H1 (cell line): ENCODE measurements around the gene CDH20. TPM values are rescaled to one million over a fixed set of nuclear protein-coding genes. Genes with fewer than 3 reads are reported as not detected.

Source experiments
- CTCF ChIA-PET: fragments of 300-600 bp; sonication (Branson Sonifier 250); formaldehyde crosslinking; loops from one replicate; lab custom pipeline; 2021; ENCODE audit not compliant: partially characterized antibody; lab: Charles Lee
- POLR2A ChIA-PET: fragments of 300-600 bp; sonication (Branson Sonifier 250); formaldehyde crosslinking; loops from one replicate; lab custom pipeline; 2021; ENCODE audit warnings: inconsistent platforms; ENCODE audit not compliant: partially characterized antibody; lab: Charles Lee
- DNase-seq, 2 experiments: peaks; one replicate each; pipeline versions ENCODE4 v3.0.0 to v3.0.0-alpha.2; 2010 to 2022; ENCODE audit warnings: low spot score in 2 of 2, low read depth in 1 of 2, mixed read lengths in 1 of 2
- FAIRE-seq: peaks from 2 replicates; lab custom pipeline; 2011; peaks lifted over from hg19 to GRCh38; lab: Jason Lieb, UNC
- H2AFZ ChIP-seq: 2 replicates; pipeline ENCODE4 v1.8.1; 2012; ENCODE audit warnings: low read length, inconsistent platforms
- H2AK5ac ChIP-seq: 2 replicates; pipeline ENCODE4 v1.6.1; 2013; ENCODE audit warnings: low read depth, low read length
- H2BK120ac ChIP-seq: replicated peaks from 2 replicates; pipeline ENCODE3; 2013; ENCODE audit warnings: low read depth, low read length, inconsistent platforms
- H2BK12ac ChIP-seq: 2 replicates; pipeline ENCODE4 v1.6.1; 2013; ENCODE audit warnings: low read depth, low read length
- H2BK15ac ChIP-seq: 2 replicates; pipeline ENCODE4 v1.6.1; 2013; ENCODE audit warnings: low read length
- H2BK20ac ChIP-seq: 2 replicates; pipeline ENCODE4 v1.6.1; 2013; ENCODE audit warnings: low read length
- H2BK5ac ChIP-seq: 2 replicates; pipeline ENCODE4 v1.6.1; 2013; ENCODE audit warnings: low read depth, low read length
- H3K14ac ChIP-seq: 2 replicates; pipeline ENCODE4 v1.6.1; 2013; ENCODE audit warnings: inconsistent platforms; ENCODE audit not compliant: insufficient read length
- H3K18ac ChIP-seq: 2 replicates; pipeline ENCODE4 v1.6.1; 2013; ENCODE audit warnings: low read length; ENCODE audit errors: extremely low read depth
- H3K23ac ChIP-seq: 2 replicates; pipeline ENCODE4 v1.6.1; 2013; ENCODE audit warnings: inconsistent platforms; ENCODE audit not compliant: insufficient read length
- H3K23me2 ChIP-seq: 2 replicates; pipeline ENCODE4 v1.6.1; 2013; ENCODE audit warnings: low read depth, low read length
- H3K27ac ChIP-seq: 2 replicates; pipeline ENCODE4 v1.6.1; 2011; ENCODE audit warnings: low read depth, low read length, inconsistent platforms
- H3K27me3 ChIP-seq, 4 experiments: replicated peaks in 1 of 4; 1 replicate in 1 of 4; 2 replicates in 3 of 4; pipeline versions ENCODE4 v1.6.1 to v1.8.1; 2011 to 2013; ENCODE audit warnings: low read length in 3 of 4, mild to moderate bottlenecking in 3 of 4, inconsistent platforms in 2 of 4, mixed read lengths in 2 of 4, moderate library complexity in 1 of 4; ENCODE audit not compliant: control insufficient read depth in 3 of 4, insufficient read depth in 3 of 4; ENCODE audit errors: extremely low read depth in 1 of 4
- H3K36me3 ChIP-seq, 4 experiments: 2 replicates each; pipeline versions ENCODE4 v1.6.1 to v1.8.1; 2011 to 2013; ENCODE audit warnings: mild to moderate bottlenecking in 4 of 4, low read length in 3 of 4, moderate library complexity in 2 of 4, control low read depth in 1 of 4, inconsistent platforms in 1 of 4; ENCODE audit not compliant: insufficient read depth in 4 of 4, control insufficient read depth in 2 of 4
- H3K4ac ChIP-seq: replicated peaks from 2 replicates; pipeline ENCODE3; 2013; ENCODE audit warnings: low read length, low read depth, mixed read lengths, inconsistent platforms; ENCODE audit not compliant: insufficient read length
- H3K4me1 ChIP-seq, 4 experiments: replicated peaks in 1 of 4; 1 replicate in 1 of 4; 2 replicates in 3 of 4; pipeline versions ENCODE4 v1.6.1 to v1.8.1; 2011 to 2013; ENCODE audit warnings: low read length in 3 of 4, inconsistent platforms in 2 of 4, mixed read lengths in 1 of 4; ENCODE audit not compliant: insufficient read depth in 4 of 4, control insufficient read depth in 3 of 4
- H3K4me2 ChIP-seq, 2 experiments: 2 replicates each; pipeline versions ENCODE4 v1.6.1 to v1.8.1; 2011 to 2013; ENCODE audit warnings: low read depth in 2 of 2, low read length in 2 of 2, control low read depth in 1 of 2, inconsistent platforms in 1 of 2, mild to moderate bottlenecking in 1 of 2; ENCODE audit not compliant: insufficient read depth in 1 of 2
- H3K4me3 ChIP-seq, 4 experiments: fragments of 200-600, 300-600 bp in 1 of 4; sonication (generic), shearing (Covaris generic), sonication (Bioruptor Twin) in 1 of 4; 2 replicates each; pipeline versions ENCODE4 v1.5.1 to v1.8.1; 2011 to 2016; ENCODE audit warnings: low read length in 4 of 4, low read depth in 3 of 4, control low read depth in 2 of 4, inconsistent platforms in 2 of 4, mild to moderate bottlenecking in 2 of 4, mixed read lengths in 1 of 4, moderate library complexity in 1 of 4; ENCODE audit not compliant: insufficient read depth in 2 of 4; ENCODE audit errors: extremely low read depth in 1 of 4
- H3K56ac ChIP-seq: replicated peaks from 2 replicates; pipeline ENCODE3; 2013; ENCODE audit warnings: low read depth, mild to moderate bottlenecking, mixed read lengths, low read length, inconsistent platforms; ENCODE audit not compliant: insufficient read length
- H3K79me1 ChIP-seq: 2 replicates; pipeline ENCODE4 v1.6.1; 2013; ENCODE audit warnings: low read depth, low read length, control low read depth
- H3K79me2 ChIP-seq, 2 experiments: 2 replicates each; pipeline versions ENCODE4 v1.6.1 to v1.8.1; 2012 to 2013; ENCODE audit warnings: low read length in 2 of 2, mild to moderate bottlenecking in 2 of 2, inconsistent platforms in 1 of 2; ENCODE audit not compliant: insufficient read depth in 2 of 2, control insufficient read depth in 1 of 2
- H3K9ac ChIP-seq, 4 experiments: replicated peaks in 1 of 4; 1 replicate in 1 of 4; 2 replicates in 3 of 4; pipeline versions ENCODE4 v1.6.1 to v1.8.1; 2011 to 2013; ENCODE audit warnings: low read depth in 3 of 4, low read length in 3 of 4, control low read depth in 2 of 4, mild to moderate bottlenecking in 2 of 4, moderate library complexity in 2 of 4, inconsistent platforms in 1 of 4; ENCODE audit errors: extremely low read depth in 1 of 4
- H3K9me3 ChIP-seq, 2 experiments: 2 replicates each; pipeline versions ENCODE4 v1.6.1 to v1.8.1; 2012 to 2013; ENCODE audit warnings: mild to moderate bottlenecking in 2 of 2, moderate library complexity in 2 of 2, control low read depth in 1 of 2, inconsistent platforms in 1 of 2, low read depth in 1 of 2, low read length in 1 of 2, mixed read lengths in 1 of 2; ENCODE audit not compliant: insufficient read depth in 2 of 2
- H4K20me1 ChIP-seq, 2 experiments: replicated peaks in 1 of 2; 2 replicates each; pipeline versions ENCODE3 to v1.8.1; 2011 to 2013; ENCODE audit warnings: inconsistent platforms in 2 of 2, low read length in 2 of 2, mild to moderate bottlenecking in 1 of 2; ENCODE audit not compliant: insufficient read depth in 2 of 2, control insufficient read depth in 1 of 2
- H4K5ac ChIP-seq: 2 replicates; pipeline ENCODE4 v1.6.1; 2013; ENCODE audit warnings: low read length, low read depth, mixed read lengths, inconsistent platforms; ENCODE audit not compliant: insufficient read length
- H4K8ac ChIP-seq: 2 replicates; pipeline ENCODE4 v1.8.0; 2013; ENCODE audit warnings: mild to moderate bottlenecking, moderate library complexity, low read length, inconsistent platforms; ENCODE audit not compliant: insufficient read depth; ENCODE audit errors: extremely low read depth
- H4K91ac ChIP-seq: replicated peaks from 2 replicates; pipeline ENCODE3; 2013; ENCODE audit warnings: low read length, mixed read lengths, inconsistent platforms; ENCODE audit not compliant: insufficient read length
- RNF2 ChIP-seq: fragments of 200-900, 300-1000 bp; sonication (generic); IDR thresholded peaks from 2 replicates; pipeline ENCODE4 v1.7.1; 2016; ENCODE audit warnings: borderline replicate concordance, low read depth, mild to moderate bottlenecking, antibody characterized with exemption, low read length; ENCODE audit not compliant: poor library complexity, severe bottlenecking; ENCODE audit errors: missing control alignments
- SIX5 ChIP-seq: IDR thresholded peaks from 2 replicates; pipeline ENCODE4 v1.6.1; 2011; ENCODE audit warnings: mild to moderate bottlenecking, low read depth, low read length
- WGBS, 2 experiments: shearing (Covaris generic) in 1 of 2; methylation state at CpG; one replicate each; pipeline versions ENCODE4 v1.1.6 to v1.1.7; 2013 to 2015; ENCODE audit warnings: low lambda C conversion rate in 2 of 2, mixed read lengths in 2 of 2, inconsistent platforms in 1 of 2, low coverage in 1 of 2, missing lambda C conversion rate in 1 of 2; ENCODE audit not compliant: insufficient replicate concordance in 2 of 2, insufficient coverage in 1 of 2, insufficient read length in 1 of 2; ENCODE audit errors: extremely low coverage in 1 of 2, missing lambda C conversion rate in 1 of 2; 5-methylcytosine and 5-hydroxymethylcytosine counted together
- polyA plus RNA-seq, 7 experiments: library from polyadenylated mRNA; depleted of rRNA in 3 of 7; stranded (reverse) in 5 of 7; unstranded in 2 of 7; fragments of >200 nt in 5 of 7; fragments of 200-250 nt in 2 of 7; gene quantifications; 1 replicate in 5 of 7; 2 replicates in 1 of 7; 4 replicates in 1 of 7; pipeline versions ENCODE4 v1.2.1 to v1.2.3, GENCODE V29; 2011 to 2013; ENCODE audit warnings: missing spikeins in 2 of 7, mixed read lengths in 2 of 7
- total RNA-seq: library from RNA; stranded (reverse); fragmentation: NEBNext Ultra II Directional; extraction: Animal tissue kit (Norgen Biotek cat#: 25700); gene quantifications from 2 replicates; pipeline ENCODE4 v1.2.1, GENCODE V29; 2021

CDH20 gene
- total and polyA plus RNA-seq, 2 of the 8 experiments (the other 6 are each of a cell fraction or from before 2014, with no cell fraction given) = 0.07 to 0.12 TPM

GRCh38 chr18:61334491-61334850 is 1.2 kb downstream of the CDH20 start:
- H3K18ac ChIP-seq = no peak overlapping the region
- no peak overlapping the region for H3K9ac ChIP-seq
- no peak overlapping the region for H3K56ac ChIP-seq
- no peak overlapping the region for H2BK5ac ChIP-seq
- DNase-seq (peak in 1 of 2 experiments; percentile 53), FAIRE-seq (no peak)
- no peak overlapping the region for H2BK120ac ChIP-seq
- peak overlapping the region; percentile 96 for H2AFZ ChIP-seq
- H3K4me2 ChIP-seq = peak overlapping the region; percentile 74 to 96
- TF ChIP-seq SIX5 = no peak
- TF ChIP-seq RNF2 = peak; percentile 5
- no peak overlapping the region for H2BK12ac ChIP-seq
- 11% methylated on average over 13 of the region's 13 CpGs; no CpG with 5 or more reads in 1 of the 2 experiments for WGBS, 2 experiments
- no peak overlapping the region for H2BK15ac ChIP-seq
- no peaks in the 10 kb centered on the region for H3K79me1 ChIP-seq
- H4K91ac ChIP-seq = no peak overlapping the region
- ChIA-PET POLR2A (no interaction called here), CTCF (interaction anchor here (0.7 to 5.2 kb wide), 7 partner anchors 10 to 1346 kb away, joined by 3 to 36 read pairs (median 3); no protein-coding TSS in a partner anchor)
- no peak overlapping the region for H3K4ac ChIP-seq
- H4K20me1 ChIP-seq = no peaks in the 10 kb centered on the region
- no peak overlapping the region for H2BK20ac ChIP-seq
- H3K79me2 ChIP-seq = no peaks in the 10 kb centered on the region
- H4K8ac ChIP-seq = peak overlapping the region; percentile 51; the same call in 1 of the 2 replicates
- H3K4me1 ChIP-seq = no peaks in the 10 kb centered on the region; a peak in 1 of 7 replicates
- no peak overlapping the region for H3K23ac ChIP-seq
- H3K14ac ChIP-seq = no peak overlapping the region
- no peak overlapping the region for H3K27ac ChIP-seq
- peaks cover 17% of the 10 kb centered on the region; the same call in 1 of the 2 replicates for H3K23me2 ChIP-seq
- H3K36me3 ChIP-seq = no peaks in the 10 kb centered on the region
- H3K27me3 ChIP-seq = peaks cover 0 to 25% (median 15%) of the 10 kb centered on the region in 4 experiments; a peak in 6 of 7 replicates
- H4K5ac ChIP-seq = no peak overlapping the region
- H3K9me3 ChIP-seq = no peaks in the 10 kb centered on the region
- no peak overlapping the region for H2AK5ac ChIP-seq
- peak overlapping the region; percentile 50 to 73 (median 65) for H3K4me3 ChIP-seq
